ENCODE data around the gene ARID5B. TPM values are rescaled to one million over a fixed set of nuclear protein-coding genes. Genes with fewer than 3 reads are reported as not detected.
A peak's percentile ranks its signal among the peaks of the same experiment; 100 is the strongest.

The ARID5B gene
- total RNA-seq, 4 donors from 2014 or later: 17.7 to 54.6 (median 34.8) TPM

- no peak overlapping the region for H3K4me3 ChIP-seq
- H3K27me3 ChIP-seq: no peaks in the 10 kb centered on the region
- H3K9me3 ChIP-seq: no peaks in the 10 kb centered on the region
- TF ChIP-seq CTCF (IDR thresholded peaks at IDR 0.05): no peak
- TF ChIP-seq POLR2A (IDR thresholded peaks at IDR 0.05): no peak
- TF ChIP-seq POLR2AphosphoS5 (IDR thresholded peaks at IDR 0.05): no peak
- no peak for TF ChIP-seq EP300 (IDR thresholded peaks at IDR 0.05; ENCODE audit: low read depth)
- WGBS, 2 donors (ENCODE audit: low coverage in 1 of 2): 62% methylated on average over 1 of the region's 1 CpG; no CpG with 5 or more reads in 1 of the 2 donors
- in situ Hi-C loops (cut with MboI; ENCODE audit: low pct_ligation_motif_present in 1 of 4, low pct_unique_long_range_greater_than_20kb in 1 of 4, low sequenced_read_pairs in 3 of 4): loop anchor here (5.0 to 10.0 kb wide), 5 partner anchors 135 to 205 kb away; partner anchors contain the start of gene ARID5B (in 3 of the 4)
- peaks cover 36 to 71% (median 51%) of the 10 kb centered on the region in 4 donors for H3K4me1 ChIP-seq
- H3K27ac ChIP-seq: peak overlapping the region; percentile 76 to 83 (median 82)
- DNase-seq: no peak
- H3K36me3 ChIP-seq: no peaks in the 10 kb centered on the region
- intact Hi-C loops (cut with DNase I; ENCODE audit: low total_unique reads): loop anchor here (5.0 to 10.0 kb wide), 2 partner anchors 65 to 202 kb away; no protein-coding TSS in a partner anchor
Measured at GRCh38 chr10:62039954-62040353, 138.5 kb downstream of the ARID5B start.

DNA sequence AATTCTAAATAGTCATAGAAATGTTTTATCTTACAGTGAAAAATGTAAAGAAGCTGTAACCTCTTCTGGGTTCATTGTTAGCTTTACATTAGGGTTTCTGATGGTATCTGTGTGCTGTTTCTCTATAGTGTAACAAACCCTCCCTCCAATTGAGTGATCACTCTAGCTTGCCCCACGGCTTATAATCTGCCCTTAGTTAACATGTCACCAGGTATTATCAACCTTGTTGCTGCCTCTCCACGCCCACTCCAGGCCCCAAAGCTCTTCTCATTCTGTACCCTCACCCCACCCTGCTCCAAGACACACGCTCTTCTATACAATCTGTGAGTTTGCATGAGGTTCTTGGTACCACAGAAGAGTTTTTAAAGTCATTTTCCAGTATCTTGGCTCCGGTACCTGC lies 139.4 kb downstream of the ARID5B start:
- Histone ChIP-seq H3K27ac (peak overlapping the region in 3 of 4 donors; percentile 4 to 21 (median 6)), H3K4me1 (peaks cover 46 to 80% (median 58%) of the 10 kb centered on the region in 4 donors), H3K36me3 (no peaks in the 10 kb centered on the region), H3K27me3 (no peaks in the 10 kb centered on the region), H3K9me3 (no peaks in the 10 kb centered on the region), H3K4me3 (no peak overlapping the region)
- no peak for DNase-seq
- TF ChIP-seq EP300 (IDR thresholded peaks at IDR 0.05; ENCODE audit: low read depth) (no peak), POLR2AphosphoS5 (IDR thresholded peaks at IDR 0.05) (no peak), POLR2A (IDR thresholded peaks at IDR 0.05) (no peak), CTCF (IDR thresholded peaks at IDR 0.05) (no peak)
- WGBS, 2 donors (ENCODE audit: low coverage in 1 of 2): 51 to 80% methylated on average over 1 to 4 of the region's 4 CpGs
- in situ Hi-C loops (cut with MboI; ENCODE audit: low pct_ligation_motif_present in 1 of 4, low pct_unique_long_range_greater_than_20kb in 1 of 4, low sequenced_read_pairs in 3 of 4): loop anchor here (5.0 to 10.0 kb wide), 5 partner anchors 136 to 204 kb away; partner anchors contain the start of gene ARID5B (in 3 of the 4)
- intact Hi-C loops (cut with DNase I; ENCODE audit: low total_unique reads): no loop called here

- TF ChIP-seq POLR2AphosphoS5 (IDR thresholded peaks at IDR 0.05) (no peak), EP300 (IDR thresholded peaks at IDR 0.05; ENCODE audit: low read depth) (no peak), CTCF (IDR thresholded peaks at IDR 0.05) (no peak), POLR2A (IDR thresholded peaks at IDR 0.05) (no peak)
- 44 to 48% methylated on average over 4 of the region's 4 CpGs for WGBS, 2 donors (ENCODE audit: low coverage in 1 of 2)
- Histone ChIP-seq H3K4me3 (no peak overlapping the region), H3K36me3 (no peaks in the 10 kb centered on the region), H3K27ac (peak overlapping the region; percentile 85 to 92 (median 89)), H3K27me3 (no peaks in the 10 kb centered on the region), H3K9me3 (no peaks in the 10 kb centered on the region), H3K4me1 (peaks cover 52 to 82% (median 64%) of the 10 kb centered on the region in 4 donors)
- DNase-seq: no peak
- intact Hi-C loops (cut with DNase I; ENCODE audit: low total_unique reads) (no loop called here), in situ Hi-C loops (cut with MboI; ENCODE audit: low pct_ligation_motif_present in 1 of 4, low pct_unique_long_range_greater_than_20kb in 1 of 4, low sequenced_read_pairs in 3 of 4) (loop anchor here (5.0 to 10.0 kb wide), 5 partner anchors 139 to 201 kb away; partner anchors contain the start of gene ARID5B (in 3 of the 4))
Measured at GRCh38 chr10:62043421-62044021, 142.0 kb downstream of the ARID5B start.

DNA sequence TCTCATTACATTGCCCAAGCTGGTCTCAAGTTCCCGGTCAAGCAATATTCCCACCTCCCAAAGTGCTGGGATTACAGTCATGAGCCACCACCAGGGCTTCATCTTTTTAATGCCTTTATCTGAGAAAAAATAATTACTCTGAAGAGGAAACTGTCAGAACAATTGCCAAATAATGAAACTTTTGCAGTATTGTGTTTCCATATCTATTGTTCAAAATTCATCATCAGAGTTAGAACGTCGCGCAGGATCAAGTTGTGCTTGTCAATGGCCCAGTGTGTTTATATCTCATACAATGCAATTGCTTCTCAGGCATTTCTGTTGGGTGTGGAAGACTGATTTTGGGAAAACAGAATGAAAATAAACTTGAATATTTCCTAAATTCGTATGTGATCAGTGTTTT lies 143.1 kb downstream of the ARID5B start:
- Histone ChIP-seq H3K9me3 (no peaks in the 10 kb centered on the region), H3K27ac (peak overlapping the region; percentile 85 to 92 (median 89)), H3K4me1 (peaks cover 48 to 82% (median 65%) of the 10 kb centered on the region in 4 donors), H3K36me3 (no peaks in the 10 kb centered on the region), H3K4me3 (no peak overlapping the region), H3K27me3 (no peaks in the 10 kb centered on the region)
- 75 to 82% methylated on average over 5 of the region's 5 CpGs for WGBS, 2 donors (ENCODE audit: low coverage in 1 of 2)
- TF ChIP-seq POLR2A (IDR thresholded peaks at IDR 0.05): no peak
- TF ChIP-seq POLR2AphosphoS5 (IDR thresholded peaks at IDR 0.05): no peak
- TF ChIP-seq CTCF (IDR thresholded peaks at IDR 0.05): no peak
- no peak for TF ChIP-seq EP300 (IDR thresholded peaks at IDR 0.05; ENCODE audit: low read depth)
- intact Hi-C loops (cut with DNase I; ENCODE audit: low total_unique reads) (no loop called here), in situ Hi-C loops (cut with MboI; ENCODE audit: low pct_ligation_motif_present in 1 of 4, low pct_unique_long_range_greater_than_20kb in 1 of 4, low sequenced_read_pairs in 3 of 4) (loop anchor here (5.0 to 10.0 kb wide), 5 partner anchors 140 to 200 kb away; partner anchors contain the start of gene ARID5B (in 3 of the 4))
- DNase-seq: no peak

Measured in transverse colon (tissue), 4 donors.